OCI-LY3 (cell line): Measurements from ENCODE around the gene PTHLH.

Experiments
- H2AFZ ChIP-seq: fragments of 200-600, 300-600 bp; shearing (Covaris generic); 2 replicates; pipeline ENCODE4 v1.6.0; 2014; ENCODE audit warnings: antibody characterized with exemption, low read depth, low read length
- H3K27ac ChIP-seq: fragments of 200-600, 300-600 bp; sonication (generic); 2 replicates; pipeline ENCODE4 v1.5.1; 2014; ENCODE audit warnings: mild to moderate bottlenecking, low read length, moderate library complexity, mixed read lengths
- H3K27me3 ChIP-seq: fragments of 200-600, 300-600 bp; sonication (generic); 2 replicates; pipeline ENCODE4 v1.6.1; 2014; ENCODE audit warnings: low read depth, low read length, mixed read lengths
- H3K36me3 ChIP-seq: fragments of 200-600, 300-600 bp; sonication (generic); replicated peaks from 2 replicates; pipeline ENCODE3; 2014; ENCODE audit warnings: low read depth, low read length, mixed read lengths
- H3K4me1 ChIP-seq: fragments of 300-600, 200-600 bp; sonication (generic); 2 replicates; pipeline ENCODE4 v1.6.1; 2014; ENCODE audit warnings: low read length, mixed read lengths
- H3K4me2 ChIP-seq: fragments of 200-600, 300-600 bp; sonication (generic); 2 replicates; pipeline ENCODE4 v1.6.1; 2014; ENCODE audit warnings: low read length, mixed read lengths
- H3K4me3 ChIP-seq: fragments of 300-600, 200-600 bp; sonication (generic); 2 replicates; pipeline ENCODE4 v1.5.1; 2014; ENCODE audit warnings: antibody characterized with exemption, mild to moderate bottlenecking, low read length, moderate library complexity
- H3K79me2 ChIP-seq: fragments of 300-600, 200-600 bp; shearing (Covaris generic); 2 replicates; pipeline ENCODE4 v1.6.1; 2014; ENCODE audit warnings: mild to moderate bottlenecking, low read length, mixed read lengths
- H3K9ac ChIP-seq: fragments of 300-600, 200-600 bp; shearing (Covaris generic); 2 replicates; pipeline ENCODE4 v1.6.0; 2014; ENCODE audit warnings: mild to moderate bottlenecking, low read length, moderate library complexity
- H3K9me3 ChIP-seq: fragments of 200-600, 300-600 bp; shearing (Covaris generic); 2 replicates; pipeline ENCODE4 v1.6.1; 2014; ENCODE audit warnings: low read length, mixed read lengths; ENCODE audit not compliant: insufficient read depth
- H4K20me1 ChIP-seq: fragments of 200-600, 300-600 bp; sonication (generic); 2 replicates; pipeline ENCODE4 v1.6.1; 2016; ENCODE audit warnings: low read length, mixed read lengths; ENCODE audit not compliant: insufficient read depth
- CTCF ChIP-seq: fragments of 200-600, 300-600 bp; sonication (generic); IDR thresholded peaks from 2 replicates; pipeline ENCODE4 v1.5.1; 2014; ENCODE audit warnings: antibody characterized with exemption, low read length, low read depth
- EZH2phosphoT487 ChIP-seq: fragments of 200-600 bp; shearing (Covaris generic); IDR thresholded peaks from 2 replicates; pipeline ENCODE4 v1.6.1; 2018; ENCODE audit warnings: antibody characterized with exemption, mixed run types, low read depth

The PTHLH gene

GRCh38 chr12:27996761-27997160, 24.2 kb upstream of the PTHLH start:
- Histone ChIP-seq H3K4me2 (no peak overlapping the region), H2AFZ (no peak overlapping the region), H3K4me1 (no peaks in the 10 kb centered on the region), H3K9me3 (no peaks in the 10 kb centered on the region), H3K27ac (no peak overlapping the region), H3K36me3 (no peaks in the 10 kb centered on the region), H4K20me1 (no peaks in the 10 kb centered on the region), H3K4me3 (no peak overlapping the region), H3K27me3 (no peaks in the 10 kb centered on the region), H3K79me2 (no peaks in the 10 kb centered on the region), H3K9ac (no peak overlapping the region)
- TF ChIP-seq EZH2phosphoT487 = no peak
- TF ChIP-seq CTCF = no peak

GRCh38 chr12:27995406-27995805, 22.9 kb upstream of the PTHLH start:
- no peak overlapping the region for H3K4me2 ChIP-seq
- no peaks in the 10 kb centered on the region for H3K4me1 ChIP-seq
- TF ChIP-seq CTCF (no peak), EZH2phosphoT487 (no peak)
- H2AFZ ChIP-seq = no peak overlapping the region
- no peaks in the 10 kb centered on the region for H3K27me3 ChIP-seq
- no peaks in the 10 kb centered on the region for H3K79me2 ChIP-seq
- H4K20me1 ChIP-seq = no peaks in the 10 kb centered on the region
- H3K27ac ChIP-seq = no peak overlapping the region
- no peak overlapping the region for H3K9ac ChIP-seq
- no peaks in the 10 kb centered on the region for H3K36me3 ChIP-seq
- H3K4me3 ChIP-seq = no peak overlapping the region
- H3K9me3 ChIP-seq = no peaks in the 10 kb centered on the region

DNA sequence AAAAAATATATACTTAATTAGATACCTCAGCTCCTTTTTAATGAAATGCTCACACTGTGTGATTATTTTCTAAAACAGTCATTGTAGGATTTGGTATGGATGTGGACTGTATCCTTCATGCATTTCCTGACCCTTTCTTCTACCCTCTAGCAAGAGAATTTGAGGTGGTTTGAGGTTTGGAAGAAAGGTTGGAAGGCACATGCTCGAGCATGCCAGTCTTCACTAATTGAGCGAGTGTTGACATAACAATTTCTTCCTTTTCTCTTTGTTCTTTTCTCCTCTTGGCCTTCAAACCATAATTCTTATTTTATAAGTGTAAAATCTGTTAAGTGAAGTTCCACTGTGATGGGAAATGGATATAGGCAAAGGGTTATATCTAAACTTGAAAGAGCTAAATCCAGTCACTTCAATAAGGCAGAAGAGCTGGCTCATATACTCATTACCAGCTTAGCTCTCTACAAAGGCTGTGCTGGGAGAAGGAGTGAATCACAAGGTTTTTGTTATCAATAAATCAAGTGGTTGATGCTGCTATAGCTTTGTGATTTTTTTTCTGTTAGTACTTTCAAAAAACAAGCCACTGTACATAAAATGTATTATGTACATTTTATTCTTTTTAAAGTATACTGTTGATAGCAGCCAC, 16.2 kb upstream of the PTHLH start:
- no peak overlapping the region for H3K9ac ChIP-seq
- no peaks in the 10 kb centered on the region for H3K4me1 ChIP-seq
- TF ChIP-seq EZH2phosphoT487 = no peak
- no peak for TF ChIP-seq CTCF
- H3K27ac ChIP-seq = no peak overlapping the region
- no peaks in the 10 kb centered on the region for H4K20me1 ChIP-seq
- H3K36me3 ChIP-seq = no peaks in the 10 kb centered on the region
- H3K9me3 ChIP-seq = no peaks in the 10 kb centered on the region
- H3K27me3 ChIP-seq = no peaks in the 10 kb centered on the region
- H3K4me3 ChIP-seq = no peak overlapping the region
- no peak overlapping the region for H2AFZ ChIP-seq
- H3K4me2 ChIP-seq = no peak overlapping the region
- H3K79me2 ChIP-seq = no peaks in the 10 kb centered on the region

DNA sequence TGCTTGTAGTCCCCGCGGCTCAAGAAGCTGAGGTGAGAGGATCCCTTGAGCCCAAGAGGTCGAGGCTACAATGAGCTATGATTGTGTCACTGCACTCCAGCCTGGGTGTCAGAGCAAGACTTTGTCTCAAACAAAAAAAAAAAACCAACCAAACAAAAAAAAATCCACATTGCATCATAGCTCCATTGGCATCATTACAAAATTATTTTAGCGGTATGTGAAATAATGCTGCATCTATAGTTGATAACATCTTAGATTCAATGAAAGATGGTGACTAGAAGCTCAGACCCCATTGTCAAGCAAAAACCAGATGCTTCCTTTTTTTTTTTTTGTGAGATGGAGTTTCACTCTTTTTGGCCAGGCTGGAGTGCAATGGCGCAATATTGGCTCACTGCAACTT, 14.8 kb upstream of the PTHLH start:
- no peaks in the 10 kb centered on the region for H3K9me3 ChIP-seq
- H3K79me2 ChIP-seq = no peaks in the 10 kb centered on the region
- H3K4me2 ChIP-seq = no peak overlapping the region
- H3K9ac ChIP-seq = no peak overlapping the region
- no peak overlapping the region for H2AFZ ChIP-seq
- H3K4me3 ChIP-seq = no peak overlapping the region
- no peaks in the 10 kb centered on the region for H3K27me3 ChIP-seq
- no peak for TF ChIP-seq EZH2phosphoT487
- TF ChIP-seq CTCF = no peak
- H3K4me1 ChIP-seq = no peaks in the 10 kb centered on the region
- H4K20me1 ChIP-seq = no peaks in the 10 kb centered on the region
- no peak overlapping the region for H3K27ac ChIP-seq
- no peaks in the 10 kb centered on the region for H3K36me3 ChIP-seq
